ENCODE measurements around the gene UBE2K.

DNA sequence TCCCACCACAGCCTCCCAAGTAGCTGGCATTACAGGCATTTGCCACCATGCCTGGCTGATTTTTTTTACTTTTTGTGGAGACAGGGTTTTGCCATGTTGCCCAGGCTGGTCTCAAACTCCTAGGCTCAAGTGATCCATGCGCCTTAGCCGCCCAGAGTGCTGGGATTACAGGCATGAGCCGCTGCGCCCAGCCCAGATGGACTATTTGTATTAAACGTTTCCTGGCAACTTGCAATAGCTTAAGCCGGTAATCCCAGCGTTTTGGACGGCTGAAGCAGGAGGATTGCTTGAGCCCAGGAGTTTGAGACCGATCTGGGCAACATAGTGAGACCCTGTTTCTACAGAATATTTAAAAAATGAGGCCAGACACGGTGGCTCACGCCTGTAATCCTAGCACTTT, 18.4 kb downstream of the UBE2K start:
- no peak for TF ChIP-seq POLR2A (IDR thresholded peaks at IDR 0.05)
- TF ChIP-seq, protein P1, sequence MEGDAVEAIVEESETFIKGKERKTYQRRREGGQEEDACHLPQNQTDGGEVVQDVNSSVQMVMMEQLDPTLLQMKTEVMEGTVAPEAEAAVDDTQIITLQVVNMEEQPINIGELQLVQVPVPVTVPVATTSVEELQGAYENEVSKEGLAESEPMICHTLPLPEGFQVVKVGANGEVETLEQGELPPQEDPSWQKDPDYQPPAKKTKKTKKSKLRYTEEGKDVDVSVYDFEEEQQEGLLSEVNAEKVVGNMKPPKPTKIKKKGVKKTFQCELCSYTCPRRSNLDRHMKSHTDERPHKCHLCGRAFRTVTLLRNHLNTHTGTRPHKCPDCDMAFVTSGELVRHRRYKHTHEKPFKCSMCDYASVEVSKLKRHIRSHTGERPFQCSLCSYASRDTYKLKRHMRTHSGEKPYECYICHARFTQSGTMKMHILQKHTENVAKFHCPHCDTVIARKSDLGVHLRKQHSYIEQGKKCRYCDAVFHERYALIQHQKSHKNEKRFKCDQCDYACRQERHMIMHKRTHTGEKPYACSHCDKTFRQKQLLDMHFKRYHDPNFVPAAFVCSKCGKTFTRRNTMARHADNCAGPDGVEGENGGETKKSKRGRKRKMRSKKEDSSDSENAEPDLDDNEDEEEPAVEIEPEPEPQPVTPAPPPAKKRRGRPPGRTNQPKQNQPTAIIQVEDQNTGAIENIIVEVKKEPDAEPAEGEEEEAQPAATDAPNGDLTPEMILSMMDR (IDR thresholded peaks at IDR 0.05) = no peak
